ENCODE data around the gene SERPINA10. TPM values are rescaled to one million over a fixed set of nuclear protein-coding genes. Genes with fewer than 3 reads are reported as not detected.

Gene SERPINA10, protein sequence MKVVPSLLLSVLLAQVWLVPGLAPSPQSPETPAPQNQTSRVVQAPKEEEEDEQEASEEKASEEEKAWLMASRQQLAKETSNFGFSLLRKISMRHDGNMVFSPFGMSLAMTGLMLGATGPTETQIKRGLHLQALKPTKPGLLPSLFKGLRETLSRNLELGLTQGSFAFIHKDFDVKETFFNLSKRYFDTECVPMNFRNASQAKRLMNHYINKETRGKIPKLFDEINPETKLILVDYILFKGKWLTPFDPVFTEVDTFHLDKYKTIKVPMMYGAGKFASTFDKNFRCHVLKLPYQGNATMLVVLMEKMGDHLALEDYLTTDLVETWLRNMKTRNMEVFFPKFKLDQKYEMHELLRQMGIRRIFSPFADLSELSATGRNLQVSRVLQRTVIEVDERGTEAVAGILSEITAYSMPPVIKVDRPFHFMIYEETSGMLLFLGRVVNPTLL
- total RNA-seq, result not detected

DNA sequence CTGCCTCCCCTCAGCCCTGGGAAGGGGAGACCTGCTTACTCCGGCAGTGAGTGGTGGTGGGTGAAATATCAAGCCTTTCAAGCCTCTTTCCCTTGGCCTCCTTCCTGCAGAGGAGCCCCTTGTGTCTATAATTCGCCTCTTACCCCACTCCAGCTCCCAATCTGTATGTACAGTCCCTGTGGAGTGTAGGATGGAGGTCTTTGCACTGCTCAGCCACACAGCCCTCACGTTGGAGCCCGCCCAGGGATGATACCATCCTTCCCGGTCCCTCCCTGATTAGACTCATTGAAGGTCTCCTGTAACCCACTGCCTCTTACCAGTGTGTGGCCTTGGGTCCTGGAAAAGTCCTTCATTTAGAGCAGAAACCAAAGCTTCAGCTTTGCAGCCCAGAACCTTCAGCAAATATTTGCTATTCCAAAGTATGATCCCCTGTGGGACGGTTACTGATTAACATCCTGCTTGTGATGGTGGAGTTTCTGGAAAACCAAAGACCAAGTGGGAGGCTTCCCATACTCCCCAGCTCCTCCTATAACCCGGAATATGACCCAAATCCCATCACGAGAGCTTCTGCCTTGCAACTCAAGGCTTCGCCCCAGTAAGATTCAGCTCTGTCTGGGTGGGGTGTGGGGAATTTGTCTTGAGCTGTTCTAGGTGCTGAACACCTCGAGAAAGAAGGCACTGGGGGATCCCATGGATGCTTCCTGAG lies at the start of gene SERPINA10:
TSS of gene SERPINA10 (minus strand) at position 397 of the 706 bp plus-strand sequence. CDS start 2,675 bp downstream, outside the sequence.
- ChIA-PET CTCF (no interaction called here), POLR2A (interaction anchor here (1.3 kb wide), 1 partner anchor 12 kb away, joined by 3 read pairs; no protein-coding TSS in a partner anchor)

DNA sequence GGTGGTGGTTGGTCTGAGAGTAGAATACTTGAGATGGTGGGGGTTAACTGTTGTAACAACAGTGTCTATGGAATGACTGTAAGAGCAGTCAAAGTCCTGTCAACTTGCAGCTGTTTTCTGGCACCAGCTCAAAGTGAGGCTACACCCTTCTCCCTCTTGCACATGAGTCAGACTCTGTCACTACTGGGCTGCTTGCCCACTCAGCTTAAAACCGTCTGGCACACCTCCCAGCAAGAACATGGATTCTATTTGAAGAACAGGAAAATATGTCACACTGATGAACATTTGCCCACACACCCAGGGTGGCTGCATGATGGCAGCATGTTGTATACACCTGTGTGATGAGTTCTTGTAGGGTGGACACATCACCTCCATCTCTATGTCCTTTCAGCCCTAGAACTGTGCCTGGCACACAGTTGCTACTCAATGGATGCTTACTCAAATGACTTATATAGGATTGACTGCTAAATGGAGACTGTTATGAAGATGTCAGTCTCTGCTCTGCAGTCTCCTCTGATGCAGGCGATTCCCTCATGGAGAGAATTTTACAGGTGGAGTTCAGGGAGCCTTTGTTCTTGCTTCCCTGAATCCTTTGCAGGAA lies 49.4 kb upstream of the SERPINA10 start:
- CTCF ChIA-PET, result interaction anchor here (1.4 kb wide), 2 partner anchors 15 to 144 kb away, joined by 3 read pairs; no protein-coding TSS in a partner anchor
- H3K9me3 Mint-ChIP-seq, result no peaks in the 10 kb centered on the region
- H3K36me3 Mint-ChIP-seq (ENCODE audit: low read depth), result no peaks in the 10 kb centered on the region
- H3K4me1 Mint-ChIP-seq (ENCODE audit: low read depth), result peaks cover 18% of the 10 kb centered on the region
- H3K27ac Mint-ChIP-seq, result no peak overlapping the region
- DNase-seq (peak; percentile 35), ATAC-seq (peak; percentile 48)
- intact Hi-C loops (cut with micrococcal nuclease), result no loop called here
- H3K4me3 Mint-ChIP-seq, result no peak overlapping the region
- TF ChIP-seq, protein P1, sequence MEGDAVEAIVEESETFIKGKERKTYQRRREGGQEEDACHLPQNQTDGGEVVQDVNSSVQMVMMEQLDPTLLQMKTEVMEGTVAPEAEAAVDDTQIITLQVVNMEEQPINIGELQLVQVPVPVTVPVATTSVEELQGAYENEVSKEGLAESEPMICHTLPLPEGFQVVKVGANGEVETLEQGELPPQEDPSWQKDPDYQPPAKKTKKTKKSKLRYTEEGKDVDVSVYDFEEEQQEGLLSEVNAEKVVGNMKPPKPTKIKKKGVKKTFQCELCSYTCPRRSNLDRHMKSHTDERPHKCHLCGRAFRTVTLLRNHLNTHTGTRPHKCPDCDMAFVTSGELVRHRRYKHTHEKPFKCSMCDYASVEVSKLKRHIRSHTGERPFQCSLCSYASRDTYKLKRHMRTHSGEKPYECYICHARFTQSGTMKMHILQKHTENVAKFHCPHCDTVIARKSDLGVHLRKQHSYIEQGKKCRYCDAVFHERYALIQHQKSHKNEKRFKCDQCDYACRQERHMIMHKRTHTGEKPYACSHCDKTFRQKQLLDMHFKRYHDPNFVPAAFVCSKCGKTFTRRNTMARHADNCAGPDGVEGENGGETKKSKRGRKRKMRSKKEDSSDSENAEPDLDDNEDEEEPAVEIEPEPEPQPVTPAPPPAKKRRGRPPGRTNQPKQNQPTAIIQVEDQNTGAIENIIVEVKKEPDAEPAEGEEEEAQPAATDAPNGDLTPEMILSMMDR (IDR thresholded peaks at IDR 0.05), result no peak
- POLR2A ChIA-PET, result interaction anchor here (0.7 kb wide), 1 partner anchor 120 kb away, joined by 3 read pairs; no protein-coding TSS in a partner anchor
- peaks cover 26% of the 10 kb centered on the region for H3K27me3 Mint-ChIP-seq

More for the DNA sequence above, at the start of gene SERPINA10:
- intact Hi-C loops (cut with micrococcal nuclease), result no loop called here
- Mint-ChIP-seq H3K36me3 (ENCODE audit: low read depth) (no peaks in the 10 kb centered on the region), H3K27me3 (peaks cover 5% of the 10 kb centered on the region), H3K27ac (no peak within 1 kb of the TSS), H3K4me3 (no peak within 1 kb of the TSS), H3K9me3 (peaks cover 3% of the 10 kb centered on the region), H3K4me1 (ENCODE audit: low read depth) (no peaks in the 10 kb centered on the region)
- ATAC-seq (no peak), DNase-seq (no peak)
- TF ChIP-seq, protein P1 (IDR thresholded peaks at IDR 0.05), result no peak

DNA sequence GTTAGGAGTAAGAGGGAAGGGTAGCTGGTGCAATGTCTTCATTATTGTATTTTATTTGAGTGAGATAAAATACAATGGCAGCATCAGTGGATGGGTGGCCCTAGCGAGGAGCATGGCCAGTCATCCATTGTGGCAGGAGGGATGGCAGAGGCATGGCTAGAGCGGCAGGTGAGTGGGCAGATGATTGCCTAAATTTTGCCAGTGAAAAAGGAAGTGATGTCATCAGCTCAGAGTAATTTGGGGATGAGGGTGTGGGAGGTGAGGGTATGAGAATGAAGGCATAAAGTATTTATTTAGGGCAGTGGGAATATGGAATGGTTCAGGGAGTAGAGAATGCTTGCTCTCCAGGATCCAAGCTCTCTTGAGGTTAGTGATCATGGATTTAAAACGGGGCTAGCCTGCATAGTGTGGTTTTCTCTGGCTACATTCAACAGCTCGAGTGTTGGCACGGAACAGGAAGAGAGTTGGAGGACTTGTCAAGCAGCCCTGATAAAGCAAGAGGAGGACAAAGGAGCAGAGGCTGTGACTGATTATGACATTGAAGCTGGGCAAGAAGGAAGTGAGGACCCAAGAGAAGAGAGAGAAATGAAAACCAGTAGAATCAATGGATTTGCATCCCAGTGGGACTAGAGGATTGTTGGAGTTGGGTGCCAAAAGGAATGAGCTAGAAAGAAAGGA lies 48.7 kb upstream of the SERPINA10 start:
- peaks cover 29% of the 10 kb centered on the region for H3K27me3 Mint-ChIP-seq
- no peaks in the 10 kb centered on the region for H3K36me3 Mint-ChIP-seq (ENCODE audit: low read depth)
- no peak overlapping the region for H3K27ac Mint-ChIP-seq
- intact Hi-C loops (cut with micrococcal nuclease), result no loop called here
- peaks cover 2% of the 10 kb centered on the region for H3K9me3 Mint-ChIP-seq
- ChIA-PET CTCF (interaction anchor here (1.4 kb wide), 2 partner anchors 15 to 144 kb away, joined by 3 read pairs; no protein-coding TSS in a partner anchor), POLR2A (interaction anchor here (0.7 kb wide), 1 partner anchor 120 kb away, joined by 3 read pairs; no protein-coding TSS in a partner anchor)
- DNase-seq (no peak), ATAC-seq (no peak)
- peaks cover 15% of the 10 kb centered on the region for H3K4me1 Mint-ChIP-seq (ENCODE audit: low read depth)
- H3K4me3 Mint-ChIP-seq, result no peak overlapping the region
- TF ChIP-seq, protein P1 (IDR thresholded peaks at IDR 0.05), result no peak

DNA sequence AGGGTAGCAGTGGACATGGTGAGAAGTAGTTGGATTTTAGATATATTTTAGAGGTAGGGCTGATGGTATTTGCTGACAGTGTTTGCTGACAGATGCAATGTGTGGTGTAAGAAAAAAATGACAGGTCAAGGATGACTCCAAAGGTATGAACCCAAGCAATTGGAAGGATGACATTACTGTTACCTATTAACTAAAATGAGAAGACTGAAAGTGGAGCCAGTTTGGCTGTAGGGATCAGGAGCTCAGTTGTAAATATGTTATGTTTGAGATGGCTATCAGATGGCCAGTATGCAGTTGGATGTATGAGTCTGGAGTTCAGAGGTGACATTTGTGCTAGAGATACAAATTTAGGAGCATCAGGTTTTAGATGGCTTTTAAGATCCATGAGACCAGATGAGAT lies 47.5 kb upstream of the SERPINA10 start:
- Mint-ChIP-seq H3K27me3 (peaks cover 29% of the 10 kb centered on the region), H3K9me3 (peaks cover 2% of the 10 kb centered on the region), H3K4me1 (ENCODE audit: low read depth) (peaks cover 11% of the 10 kb centered on the region), H3K36me3 (ENCODE audit: low read depth) (no peaks in the 10 kb centered on the region), H3K27ac (no peak overlapping the region), H3K4me3 (no peak overlapping the region)
- CTCF ChIA-PET, result no interaction called here
- DNase-seq (no peak), ATAC-seq (no peak)
- TF ChIP-seq, protein P1 (IDR thresholded peaks at IDR 0.05), result no peak
- intact Hi-C loops (cut with micrococcal nuclease), result no loop called here
- POLR2A ChIA-PET, result no interaction called here
